Measurements from ENCODE around the gene CH25H.
A peak's percentile ranks its signal among the peaks of the same experiment; 100 is the strongest.
"Not testable (repeated sequence)": the region's sequence is repeated elsewhere in the genome, so short reads cannot be mapped to it uniquely, and the experiment has no call there.

CH25H gene

GRCh38 chr10:89207181-89207800 is at the start of gene CH25H:
Gene CH25H, minus strand, starts transcription at chr10:89207317. Its CDS starts 25 bp downstream, at chr10:89207292.
- DNase-seq: peak in 2 of 4 experiments; percentile 4 to 11

GRCh38 chr10:89256340-89256739 is 49.2 kb upstream of the CH25H start:
- no peak for DNase-seq

GRCh38 chr10:89255793-89256192 is 48.7 kb upstream of the CH25H start:
- no peak for DNase-seq

GRCh38 chr10:89255091-89255579 is 48.0 kb upstream of the CH25H start:
- not testable (repeated sequence) for DNase-seq

- no peak for DNase-seq
Measured at GRCh38 chr10:89252225-89252585, 45.1 kb upstream of the CH25H start.

GRCh38 chr10:89251409-89252224 is 44.5 kb upstream of the CH25H start, which contains the start of gene LIPA:
Gene LIPA, minus strand, starts transcription at chr10:89251775. Its CDS starts 4,127 bp downstream, at chr10:89247648.
- DNase-seq: peak; percentile 76 to 93 (median 84)

- DNase-seq: no peak
Measured at GRCh38 chr10:89250865-89251408, 43.8 kb upstream of the CH25H start.

- no peak for DNase-seq
Measured at GRCh38 chr10:89248990-89249389, 41.9 kb upstream of the CH25H start.

GRCh38 chr10:89247623-89248022 is 40.5 kb upstream of the CH25H start:
- DNase-seq: not testable (repeated sequence)

GRCh38 chr10:89245802-89246201 is 38.7 kb upstream of the CH25H start:
- DNase-seq: no peak

- no peak for DNase-seq
Measured at GRCh38 chr10:89242840-89243568, 35.9 kb upstream of the CH25H start.

GRCh38 chr10:89242345-89242684 is 35.2 kb upstream of the CH25H start:
- DNase-seq: no peak

GRCh38 chr10:89241486-89242344 is 34.6 kb upstream of the CH25H start:
- DNase-seq: no peak

- no peak for DNase-seq
Measured at GRCh38 chr10:89241026-89241425, 33.9 kb upstream of the CH25H start.

- no peak for DNase-seq
Measured at GRCh38 chr10:89240519-89240918, 33.4 kb upstream of the CH25H start.

- DNase-seq: no peak
Measured at GRCh38 chr10:89238956-89239644, 32.0 kb upstream of the CH25H start.

GRCh38 chr10:89237849-89238248 is 30.7 kb upstream of the CH25H start:
- no peak for DNase-seq

GRCh38 chr10:89236226-89236797 is 29.2 kb upstream of the CH25H start:
- no peak for DNase-seq

GRCh38 chr10:89235073-89235798 is 28.1 kb upstream of the CH25H start:
- no peak for DNase-seq

GRCh38 chr10:89233033-89233432 is 25.9 kb upstream of the CH25H start:
- no peak for DNase-seq

- no peak for DNase-seq
Measured at GRCh38 chr10:89228962-89229361, 21.8 kb upstream of the CH25H start.
